Astrocyte of the spinal cord (primary cell): Measurements from ENCODE around the gene TSPAN13.

ENCODE experiments used
- DNase-seq: peaks from one replicate; pipeline ENCODE4 v3.0.0; 2011; ENCODE audit warnings: low read depth, low spot score
- H3K4me3 ChIP-seq: 2 replicates; pipeline ENCODE4 v1.5.1; 2011; ENCODE audit warnings: low read depth, mild to moderate bottlenecking, low read length, moderate library complexity
- in situ Hi-C: cut with HindIII; loops from 2 replicates; pipeline ENCODE4 v1.10.0; 2017; ENCODE audit warnings: low sequenced_read_pairs
- TF ChIP-seq, protein P1 (sequence below): IDR thresholded peaks from 2 replicates; pipeline ENCODE4 v1.5.1; 2012; ENCODE audit warnings: low read depth, mild to moderate bottlenecking, low read length, inconsistent platforms

The TSPAN13 gene

DNA sequence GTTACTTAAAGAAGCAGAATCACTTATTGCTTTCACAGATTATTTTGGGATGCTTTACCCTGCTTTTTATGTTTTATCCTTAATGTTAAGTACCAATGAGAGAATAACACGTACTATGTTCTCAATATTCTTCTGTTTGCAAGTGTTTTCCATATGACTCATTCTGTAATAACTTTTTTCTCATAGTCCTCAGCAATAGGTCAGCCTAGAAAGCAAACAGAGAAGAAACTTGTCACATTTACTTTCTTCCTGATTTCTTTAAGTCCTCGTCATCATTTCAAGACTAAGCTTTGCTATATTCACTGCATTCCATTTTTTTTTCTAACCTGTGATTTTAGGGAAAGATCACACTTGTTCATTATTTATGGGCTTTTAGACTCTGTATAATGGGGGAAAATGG is 58.0 kb downstream of the TSPAN13 start:
- TF ChIP-seq, protein P1, sequence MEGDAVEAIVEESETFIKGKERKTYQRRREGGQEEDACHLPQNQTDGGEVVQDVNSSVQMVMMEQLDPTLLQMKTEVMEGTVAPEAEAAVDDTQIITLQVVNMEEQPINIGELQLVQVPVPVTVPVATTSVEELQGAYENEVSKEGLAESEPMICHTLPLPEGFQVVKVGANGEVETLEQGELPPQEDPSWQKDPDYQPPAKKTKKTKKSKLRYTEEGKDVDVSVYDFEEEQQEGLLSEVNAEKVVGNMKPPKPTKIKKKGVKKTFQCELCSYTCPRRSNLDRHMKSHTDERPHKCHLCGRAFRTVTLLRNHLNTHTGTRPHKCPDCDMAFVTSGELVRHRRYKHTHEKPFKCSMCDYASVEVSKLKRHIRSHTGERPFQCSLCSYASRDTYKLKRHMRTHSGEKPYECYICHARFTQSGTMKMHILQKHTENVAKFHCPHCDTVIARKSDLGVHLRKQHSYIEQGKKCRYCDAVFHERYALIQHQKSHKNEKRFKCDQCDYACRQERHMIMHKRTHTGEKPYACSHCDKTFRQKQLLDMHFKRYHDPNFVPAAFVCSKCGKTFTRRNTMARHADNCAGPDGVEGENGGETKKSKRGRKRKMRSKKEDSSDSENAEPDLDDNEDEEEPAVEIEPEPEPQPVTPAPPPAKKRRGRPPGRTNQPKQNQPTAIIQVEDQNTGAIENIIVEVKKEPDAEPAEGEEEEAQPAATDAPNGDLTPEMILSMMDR, result no peak
- in situ Hi-C loops, result no loop called here
- peak; percentile 87 for DNase-seq
- no peak overlapping the region for H3K4me3 ChIP-seq

GRCh38 chr7:16812542-16813231 is 59.1 kb downstream of the TSPAN13 start:
- in situ Hi-C loops, result no loop called here
- TF ChIP-seq, protein P1, result no peak

GRCh38 chr7:16813232-16813616 is 59.7 kb downstream of the TSPAN13 start:
- peak; percentile 81 for DNase-seq
- H3K4me3 ChIP-seq, result no peak overlapping the region
- TF ChIP-seq, protein P1, result no peak
- in situ Hi-C loops, result no loop called here

More at GRCh38 chr7:16812542-16813231, 59.1 kb downstream of the TSPAN13 start:
- H3K4me3 ChIP-seq, result no peak overlapping the region
- no peak for DNase-seq

- no peak overlapping the region for H3K4me3 ChIP-seq
- in situ Hi-C loops, result no loop called here
- TF ChIP-seq, protein P1, result no peak
- DNase-seq, result no peak
Measured at GRCh38 chr7:16815001-16815400, 61.4 kb downstream of the TSPAN13 start.

- DNase-seq, result no peak
- in situ Hi-C loops, result no loop called here
- H3K4me3 ChIP-seq, result no peak overlapping the region
- TF ChIP-seq, protein P1, result no peak
Measured at GRCh38 chr7:16816824-16817223, 63.3 kb downstream of the TSPAN13 start.

DNA sequence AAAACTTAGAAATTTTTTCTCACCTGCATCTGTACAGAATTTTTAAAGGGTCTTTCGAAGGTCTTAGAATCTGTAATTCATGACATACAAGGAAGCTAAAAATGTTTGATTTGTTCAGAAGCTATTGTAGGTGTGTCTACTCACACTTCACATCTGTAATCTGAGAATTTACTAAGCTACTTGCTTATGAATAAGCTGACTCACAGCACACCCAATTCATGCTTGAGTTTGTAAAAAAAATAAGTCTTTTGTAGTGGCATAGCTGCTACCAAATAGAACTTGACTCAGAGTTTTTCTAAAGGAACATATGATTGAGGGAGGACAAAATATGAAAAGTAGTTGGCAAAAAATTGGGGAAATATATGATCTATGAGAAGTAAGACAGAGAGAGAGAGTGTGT is 64.0 kb downstream of the TSPAN13 start:
- H3K4me3 ChIP-seq, result no peak overlapping the region
- in situ Hi-C loops, result no loop called here
- TF ChIP-seq, protein P1, result no peak
- DNase-seq, result peak; percentile 84
